Activated CD4-positive, alpha-beta memory T cell treated with anti-CD3 and anti-CD28 coated beads, Interleukin-2, amount 10 ng/mL, durations not matched to agents 7 days and 5 days (primary cell): ENCODE data around the gene SPTLC1. TPM values are rescaled to one million over a fixed set of nuclear protein-coding genes. Genes with fewer than 3 reads are reported as not detected.

Source experiments
- CTCF ChIA-PET: fragments of 350-600 bp; sonication (Branson Sonifier 250); formaldehyde crosslinking; loops from one replicate; lab custom pipeline; 2021; ENCODE audit warnings: antibody characterized with exemption, inconsistent platforms; lab: Charles Lee
- POLR2A ChIA-PET: fragments of 350-600 bp; sonication (Branson Sonifier 250); formaldehyde crosslinking; loops from one replicate; lab custom pipeline; 2021; ENCODE audit warnings: antibody characterized with exemption; lab: Charles Lee
- DNase-seq: peaks from one replicate; pipeline ENCODE4 v3.0.0-alpha.2; 2020
- H3K27ac Mint-ChIP-seq: one replicate; pipeline ENCODE4 v1.8.0; 2021; ENCODE audit warnings: mild to moderate bottlenecking, mixed read lengths
- H3K27me3 Mint-ChIP-seq: one replicate; pipeline ENCODE4 v1.8.0; 2021; ENCODE audit warnings: mixed read lengths
- H3K36me3 Mint-ChIP-seq: one replicate; pipeline ENCODE4 v1.8.0; 2021; ENCODE audit warnings: low read depth, mixed read lengths
- H3K4me1 Mint-ChIP-seq: one replicate; pipeline ENCODE4 v1.8.0; 2021; ENCODE audit warnings: mixed read lengths
- H3K4me3 Mint-ChIP-seq: one replicate; pipeline ENCODE4 v1.8.0; 2021; ENCODE audit warnings: mild to moderate bottlenecking, mixed read lengths
- H3K9me3 Mint-ChIP-seq: one replicate; pipeline ENCODE4 v1.8.0; 2021; ENCODE audit warnings: mixed read lengths
- total RNA-seq, 2 experiments: library from RNA; stranded (reverse); gene quantifications; one replicate each; pipeline ENCODE4 v1.2.3, GENCODE V29; 2021

Gene SPTLC1
- total RNA-seq, 2 experiments from 2014 or later = 55.1 to 60.9 TPM

DNA sequence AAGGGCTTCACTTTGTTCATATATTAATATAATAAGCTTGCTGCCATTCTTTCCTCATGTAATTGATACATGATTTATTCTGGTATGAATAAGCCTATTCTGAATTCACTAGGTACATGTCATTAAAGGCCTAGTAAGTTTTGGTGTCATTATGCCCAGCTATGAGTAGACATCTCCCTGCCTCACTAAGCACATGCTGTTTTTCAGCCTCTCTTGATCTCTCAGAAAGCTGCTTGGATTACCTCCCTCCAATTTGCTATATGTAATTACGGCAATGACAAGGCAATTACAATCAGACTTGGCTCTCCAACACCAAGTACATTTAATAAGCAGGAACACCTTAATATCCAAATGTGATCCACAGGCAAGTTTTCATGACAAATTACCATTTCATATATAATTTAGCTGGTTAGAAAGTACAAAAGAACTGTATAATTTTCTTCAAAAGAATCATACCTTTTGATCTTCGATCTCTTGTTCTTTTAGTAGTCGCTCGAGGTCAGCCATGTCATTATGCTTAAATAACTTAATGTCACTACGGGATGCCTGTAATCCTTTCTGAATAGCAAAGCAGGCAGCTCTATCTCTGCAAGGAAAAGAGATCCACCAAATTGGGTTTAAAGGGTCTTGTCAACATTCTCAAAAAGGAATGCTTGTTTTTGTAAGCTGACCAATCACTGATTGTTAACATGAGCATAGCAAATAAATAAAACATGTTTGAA is 56.3 kb downstream of the SPTLC1 start:
- no peak for DNase-seq
- Mint-ChIP-seq H3K27ac (no peak overlapping the region), H3K4me3 (no peak overlapping the region), H3K36me3 (peaks cover 85% of the 10 kb centered on the region), H3K4me1 (peaks cover 19% of the 10 kb centered on the region), H3K9me3 (peaks cover 16% of the 10 kb centered on the region), H3K27me3 (no peaks in the 10 kb centered on the region)
- ChIA-PET POLR2A (interaction anchor here (1.2 kb wide), 1 partner anchor 57 kb away, joined by 3 read pairs; no protein-coding TSS in a partner anchor), CTCF (interaction anchor here (0.6 kb wide), 1 partner anchor 41 kb away, joined by 3 read pairs; no protein-coding TSS in a partner anchor)

DNA sequence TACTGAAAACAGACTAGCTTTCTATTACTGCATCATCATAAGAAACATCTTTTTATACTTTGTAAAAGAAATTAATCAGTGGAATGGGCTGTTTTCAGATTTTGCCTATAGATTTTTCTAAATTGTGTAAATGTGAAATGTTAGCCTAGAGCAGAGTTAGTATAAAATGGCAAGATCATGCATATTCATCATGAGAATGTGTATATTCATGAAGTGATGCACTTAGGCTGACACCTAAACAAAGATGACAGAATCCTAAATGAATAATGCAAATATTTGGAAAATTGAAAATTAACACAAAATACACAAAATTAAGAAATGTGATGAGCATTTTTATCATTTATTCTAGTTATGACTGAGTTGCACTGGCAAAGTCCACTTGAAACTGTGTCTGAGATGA is 57.2 kb downstream of the SPTLC1 start:
- CTCF ChIA-PET = interaction anchor here (0.6 kb wide), 1 partner anchor 42 kb away, joined by 3 read pairs; no protein-coding TSS in a partner anchor
- Mint-ChIP-seq H3K27ac (no peak overlapping the region), H3K27me3 (no peaks in the 10 kb centered on the region), H3K36me3 (peaks cover 86% of the 10 kb centered on the region), H3K9me3 (peaks cover 15% of the 10 kb centered on the region), H3K4me3 (no peak overlapping the region), H3K4me1 (peaks cover 19% of the 10 kb centered on the region)
- DNase-seq = no peak
- POLR2A ChIA-PET = no interaction called here

DNA sequence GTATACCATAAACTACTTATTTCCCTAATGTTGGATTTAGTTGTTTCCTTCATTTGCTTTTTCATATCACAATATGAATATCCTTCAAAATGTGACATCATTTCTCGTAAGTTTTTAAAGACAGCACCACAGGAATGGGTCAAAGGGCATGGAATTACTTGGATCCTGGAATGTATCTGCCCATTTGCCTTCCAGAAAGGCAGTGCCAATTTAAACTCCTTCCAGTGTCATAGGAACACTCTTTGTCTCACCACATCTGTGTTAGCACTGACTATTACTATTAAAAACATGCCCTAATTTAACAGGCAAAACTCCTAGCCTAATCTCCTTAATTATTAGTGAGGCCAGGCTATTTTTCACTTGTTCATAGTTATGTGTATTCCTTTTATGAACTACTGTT is 58.0 kb downstream of the SPTLC1 start:
- H3K27ac Mint-ChIP-seq = peak overlapping the region; percentile 66
- peak overlapping the region; percentile 43 for H3K4me3 Mint-ChIP-seq
- no peak for DNase-seq
- ChIA-PET CTCF (interaction anchor here (1.3 kb wide), 1 partner anchor 323 kb away, joined by 3 read pairs; no protein-coding TSS in a partner anchor), POLR2A (no interaction called here)
- peaks cover 85% of the 10 kb centered on the region for H3K36me3 Mint-ChIP-seq
- peaks cover 18% of the 10 kb centered on the region for H3K4me1 Mint-ChIP-seq
- H3K9me3 Mint-ChIP-seq = peaks cover 9% of the 10 kb centered on the region
- no peaks in the 10 kb centered on the region for H3K27me3 Mint-ChIP-seq

DNA sequence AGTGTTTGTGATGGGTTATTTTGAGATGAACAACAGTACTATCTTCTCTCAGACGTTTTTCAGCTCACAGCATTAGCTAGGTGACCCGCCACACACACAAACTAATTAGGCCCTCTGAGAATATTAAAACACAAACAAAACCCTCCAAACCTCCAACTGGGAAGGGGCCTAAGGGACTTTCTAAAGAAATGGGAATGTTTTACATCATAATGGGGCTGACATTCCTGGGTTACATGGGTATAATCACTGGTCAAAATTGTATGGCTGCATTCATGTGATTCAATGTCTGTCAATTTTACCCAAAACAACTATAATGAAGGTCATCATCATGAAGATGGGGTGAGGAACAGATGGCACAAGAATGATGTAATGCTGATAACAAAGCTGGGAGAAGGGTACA is 59.6 kb downstream of the SPTLC1 start:
- ChIA-PET CTCF (interaction anchor here (1.3 kb wide), 1 partner anchor 322 kb away, joined by 3 read pairs; no protein-coding TSS in a partner anchor), POLR2A (interaction anchor here (1.0 kb wide), 1 partner anchor 14 kb away, joined by 3 read pairs; no protein-coding TSS in a partner anchor)
- H3K27me3 Mint-ChIP-seq = no peaks in the 10 kb centered on the region
- no peak for DNase-seq
- H3K9me3 Mint-ChIP-seq = no peaks in the 10 kb centered on the region
- peaks cover 84% of the 10 kb centered on the region for H3K36me3 Mint-ChIP-seq
- H3K4me3 Mint-ChIP-seq = no peak overlapping the region
- peaks cover 17% of the 10 kb centered on the region for H3K4me1 Mint-ChIP-seq
- H3K27ac Mint-ChIP-seq = no peak overlapping the region

DNA sequence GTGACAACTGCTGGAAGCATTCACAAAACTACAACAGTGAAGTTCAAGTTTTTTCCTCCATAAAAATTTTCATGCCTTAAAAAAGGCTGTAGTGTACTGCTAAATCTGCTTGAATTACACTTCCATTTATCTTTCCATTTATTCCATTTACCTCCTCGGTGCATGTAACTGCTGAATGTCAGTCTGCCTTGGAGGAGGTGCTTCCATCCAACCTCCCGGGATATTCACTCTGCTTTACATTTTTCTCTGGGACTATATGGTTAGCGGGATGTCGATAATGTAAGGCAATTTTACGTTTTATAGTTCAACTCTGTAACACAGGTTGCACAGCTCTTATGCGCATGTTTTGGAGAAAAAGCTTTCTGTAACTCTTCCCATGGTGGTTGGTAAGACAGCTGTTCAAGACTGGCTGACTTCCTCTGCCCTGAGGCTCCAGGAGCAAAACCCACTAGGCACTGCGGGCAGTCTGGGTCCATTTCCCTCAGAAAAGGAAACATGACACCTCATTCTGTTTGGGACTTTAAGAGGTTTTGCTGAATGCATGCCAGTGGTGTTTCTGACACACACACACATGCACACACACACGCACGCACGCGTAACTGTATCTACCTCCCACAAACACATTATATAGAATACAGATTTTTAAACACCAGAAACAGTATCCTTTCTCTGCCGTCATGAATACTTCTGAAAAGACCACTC is 66.1 kb downstream of the SPTLC1 start:
- CTCF ChIA-PET = no interaction called here
- H3K27me3 Mint-ChIP-seq = no peaks in the 10 kb centered on the region
- no peaks in the 10 kb centered on the region for H3K4me1 Mint-ChIP-seq
- H3K9me3 Mint-ChIP-seq = no peaks in the 10 kb centered on the region
- DNase-seq = no peak
- no peak overlapping the region for H3K27ac Mint-ChIP-seq
- POLR2A ChIA-PET = no interaction called here
- H3K36me3 Mint-ChIP-seq = peaks cover 91% of the 10 kb centered on the region
- no peak overlapping the region for H3K4me3 Mint-ChIP-seq

DNA sequence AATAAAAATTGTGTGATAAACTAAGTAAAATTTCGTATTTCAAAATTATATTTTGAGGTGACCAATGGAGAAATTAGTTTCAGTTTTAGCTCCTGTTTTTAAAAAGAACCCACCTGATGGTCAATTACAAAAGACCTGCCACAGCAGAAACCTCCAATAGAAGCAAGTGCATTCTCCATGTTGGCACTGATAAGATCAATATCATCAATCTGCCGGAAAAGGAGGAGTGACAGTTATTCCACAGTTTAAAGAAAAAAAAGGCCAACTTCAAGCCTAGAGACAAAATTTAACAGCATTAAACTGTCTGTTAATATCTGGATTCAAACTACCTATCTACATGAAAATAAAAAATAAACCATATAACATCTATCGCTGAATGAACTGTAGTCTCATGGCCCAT is 67.7 kb downstream of the SPTLC1 start:
- Mint-ChIP-seq H3K4me3 (no peak overlapping the region), H3K36me3 (peaks cover 91% of the 10 kb centered on the region), H3K27ac (no peak overlapping the region), H3K9me3 (peaks cover 10% of the 10 kb centered on the region), H3K4me1 (no peaks in the 10 kb centered on the region), H3K27me3 (no peaks in the 10 kb centered on the region)
- ChIA-PET POLR2A (no interaction called here), CTCF (no interaction called here)
- no peak for DNase-seq

DNA sequence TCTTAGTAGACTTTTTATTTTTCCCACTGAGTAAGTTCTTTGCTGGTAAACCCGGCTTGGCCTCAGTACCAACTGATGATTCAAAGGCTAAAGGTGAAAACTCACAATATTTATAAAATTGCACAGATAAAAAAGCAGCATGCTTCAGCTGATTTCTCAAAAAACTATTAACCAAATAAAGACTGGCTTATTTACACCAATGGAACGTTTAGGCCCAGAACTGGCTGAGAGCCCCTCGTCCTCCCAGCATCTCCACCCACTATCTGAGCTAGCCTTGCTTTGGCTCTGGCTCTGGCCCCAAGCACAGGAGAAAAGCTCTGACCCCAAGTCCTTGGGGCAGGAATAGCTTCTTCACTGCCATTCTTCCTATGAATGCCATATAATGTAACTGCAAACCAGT is 68.5 kb downstream of the SPTLC1 start:
- Mint-ChIP-seq H3K4me1 (no peaks in the 10 kb centered on the region), H3K4me3 (no peak overlapping the region), H3K27ac (no peak overlapping the region), H3K36me3 (peaks cover 92% of the 10 kb centered on the region), H3K9me3 (peaks cover 18% of the 10 kb centered on the region), H3K27me3 (no peaks in the 10 kb centered on the region)
- CTCF ChIA-PET = no interaction called here
- no peak for DNase-seq
- POLR2A ChIA-PET = no interaction called here

DNA sequence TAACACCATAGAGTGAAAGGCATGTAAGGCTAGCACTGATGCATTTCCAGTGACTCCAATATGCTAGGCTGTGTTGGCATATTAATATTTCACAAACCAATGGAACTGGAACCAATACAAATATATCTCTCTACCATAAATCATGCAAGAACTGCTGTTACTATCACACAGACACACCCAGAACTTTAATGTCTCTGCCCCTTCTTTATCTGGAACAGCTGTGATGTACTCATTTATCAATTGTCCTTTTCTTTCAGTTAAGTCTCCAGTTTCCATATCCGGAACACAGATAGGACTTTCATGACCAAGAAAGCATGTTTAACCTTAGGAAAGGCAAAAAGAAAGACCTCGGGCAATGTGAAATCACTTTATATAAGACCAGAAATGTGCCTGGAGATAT is 70.3 kb downstream of the SPTLC1 start:
- H3K9me3 Mint-ChIP-seq = peaks cover 19% of the 10 kb centered on the region
- no peaks in the 10 kb centered on the region for H3K4me1 Mint-ChIP-seq
- no peak for DNase-seq
- ChIA-PET CTCF (no interaction called here), POLR2A (no interaction called here)
- no peaks in the 10 kb centered on the region for H3K27me3 Mint-ChIP-seq
- peaks cover 85% of the 10 kb centered on the region for H3K36me3 Mint-ChIP-seq
- H3K4me3 Mint-ChIP-seq = no peak overlapping the region
- no peak overlapping the region for H3K27ac Mint-ChIP-seq

DNA sequence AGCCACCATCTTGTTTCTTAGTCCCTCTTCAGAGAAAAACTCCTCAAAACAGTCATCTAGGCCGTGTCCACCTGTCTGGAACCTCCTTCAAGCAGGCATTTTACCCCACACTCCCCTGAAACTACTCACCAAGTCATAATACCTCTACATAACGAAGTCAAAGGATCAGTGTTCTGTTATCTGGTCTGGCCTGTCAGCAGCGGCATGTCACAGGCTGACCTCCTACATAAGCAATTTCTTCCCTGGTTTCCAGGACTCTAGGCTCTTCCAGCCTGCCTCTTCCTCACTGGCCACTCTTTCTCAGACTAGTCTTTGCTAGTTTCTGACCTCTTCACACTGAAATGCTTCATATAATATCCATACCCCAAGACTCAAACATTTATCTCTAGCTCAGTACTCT is 72.2 kb downstream of the SPTLC1 start:
- DNase-seq = no peak
- H3K27ac Mint-ChIP-seq = no peak overlapping the region
- H3K36me3 Mint-ChIP-seq = peaks cover 75% of the 10 kb centered on the region
- ChIA-PET POLR2A (no interaction called here), CTCF (no interaction called here)
- H3K9me3 Mint-ChIP-seq = peaks cover 19% of the 10 kb centered on the region
- no peaks in the 10 kb centered on the region for H3K4me1 Mint-ChIP-seq
- no peak overlapping the region for H3K4me3 Mint-ChIP-seq
- H3K27me3 Mint-ChIP-seq = no peaks in the 10 kb centered on the region

DNA sequence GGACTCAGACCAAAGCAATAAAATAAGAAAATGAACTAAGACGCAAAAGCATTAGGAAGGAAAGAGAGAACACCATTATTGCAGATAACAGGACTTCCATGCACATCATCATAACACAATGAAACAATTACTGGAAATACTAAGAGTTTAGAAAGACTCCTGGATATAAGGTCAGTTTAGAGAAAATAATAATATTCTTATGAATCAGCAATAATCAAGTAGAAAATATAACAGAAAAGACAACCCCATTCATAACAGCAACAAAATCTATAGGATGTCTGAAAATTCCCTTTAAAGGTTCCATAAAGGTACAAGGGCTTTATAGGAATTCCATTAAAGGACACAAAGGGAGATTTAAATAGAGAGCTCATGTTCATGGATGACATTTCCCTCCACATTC is 73.0 kb downstream of the SPTLC1 start:
- no peaks in the 10 kb centered on the region for H3K4me1 Mint-ChIP-seq
- CTCF ChIA-PET = no interaction called here
- H3K9me3 Mint-ChIP-seq = peaks cover 19% of the 10 kb centered on the region
- no peaks in the 10 kb centered on the region for H3K27me3 Mint-ChIP-seq
- H3K27ac Mint-ChIP-seq = no peak overlapping the region
- POLR2A ChIA-PET = no interaction called here
- H3K36me3 Mint-ChIP-seq = peaks cover 75% of the 10 kb centered on the region
- H3K4me3 Mint-ChIP-seq = no peak overlapping the region
- DNase-seq = no peak

DNA sequence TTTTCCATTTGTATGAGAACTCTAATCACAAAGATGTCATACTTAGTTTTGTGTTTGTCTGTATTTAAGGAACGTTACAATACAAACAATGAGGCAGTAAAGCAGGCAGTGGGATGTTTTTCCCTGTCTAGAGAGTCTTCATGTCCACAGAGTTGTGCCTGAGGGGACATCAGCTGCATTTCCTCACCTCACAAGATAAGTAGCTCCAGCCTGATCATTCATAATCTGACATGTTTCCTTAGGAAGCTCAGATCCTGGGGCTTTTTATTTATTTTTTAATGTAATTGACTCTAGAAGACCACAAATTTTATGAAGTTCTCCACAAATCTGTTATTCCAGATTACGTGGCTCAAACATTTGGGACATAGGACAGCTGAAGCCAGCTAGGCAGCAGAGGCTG is 78.5 kb downstream of the SPTLC1 start:
- CTCF ChIA-PET = no interaction called here
- no peaks in the 10 kb centered on the region for H3K4me1 Mint-ChIP-seq
- no peaks in the 10 kb centered on the region for H3K27me3 Mint-ChIP-seq
- H3K9me3 Mint-ChIP-seq = peaks cover 2% of the 10 kb centered on the region
- no peak overlapping the region for H3K4me3 Mint-ChIP-seq
- no peak for DNase-seq
- H3K27ac Mint-ChIP-seq = no peak overlapping the region
- H3K36me3 Mint-ChIP-seq = peaks cover 56% of the 10 kb centered on the region
- POLR2A ChIA-PET = no interaction called here

DNA sequence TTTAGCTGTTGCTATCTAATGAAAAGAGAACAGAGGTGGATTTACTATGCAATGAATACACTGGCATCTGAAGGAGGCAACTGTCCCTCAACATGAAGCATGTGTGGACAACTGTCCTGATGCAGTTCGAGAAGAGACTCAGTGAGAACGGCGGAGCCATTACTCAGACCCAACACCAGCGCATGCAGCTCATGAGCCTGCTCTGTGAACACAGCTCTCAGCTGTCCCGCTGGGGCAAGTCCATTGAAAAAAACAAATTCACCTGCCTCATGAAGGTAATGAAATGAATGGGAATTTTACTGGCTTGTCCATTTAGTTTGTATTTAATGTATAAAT is 78.8 kb downstream of the SPTLC1 start:
- H3K36me3 Mint-ChIP-seq = peaks cover 54% of the 10 kb centered on the region
- DNase-seq = no peak
- H3K27me3 Mint-ChIP-seq = no peaks in the 10 kb centered on the region
- H3K4me3 Mint-ChIP-seq = no peak overlapping the region
- ChIA-PET POLR2A (no interaction called here), CTCF (no interaction called here)
- no peak overlapping the region for H3K27ac Mint-ChIP-seq
- H3K4me1 Mint-ChIP-seq = no peaks in the 10 kb centered on the region
- no peaks in the 10 kb centered on the region for H3K9me3 Mint-ChIP-seq

DNA sequence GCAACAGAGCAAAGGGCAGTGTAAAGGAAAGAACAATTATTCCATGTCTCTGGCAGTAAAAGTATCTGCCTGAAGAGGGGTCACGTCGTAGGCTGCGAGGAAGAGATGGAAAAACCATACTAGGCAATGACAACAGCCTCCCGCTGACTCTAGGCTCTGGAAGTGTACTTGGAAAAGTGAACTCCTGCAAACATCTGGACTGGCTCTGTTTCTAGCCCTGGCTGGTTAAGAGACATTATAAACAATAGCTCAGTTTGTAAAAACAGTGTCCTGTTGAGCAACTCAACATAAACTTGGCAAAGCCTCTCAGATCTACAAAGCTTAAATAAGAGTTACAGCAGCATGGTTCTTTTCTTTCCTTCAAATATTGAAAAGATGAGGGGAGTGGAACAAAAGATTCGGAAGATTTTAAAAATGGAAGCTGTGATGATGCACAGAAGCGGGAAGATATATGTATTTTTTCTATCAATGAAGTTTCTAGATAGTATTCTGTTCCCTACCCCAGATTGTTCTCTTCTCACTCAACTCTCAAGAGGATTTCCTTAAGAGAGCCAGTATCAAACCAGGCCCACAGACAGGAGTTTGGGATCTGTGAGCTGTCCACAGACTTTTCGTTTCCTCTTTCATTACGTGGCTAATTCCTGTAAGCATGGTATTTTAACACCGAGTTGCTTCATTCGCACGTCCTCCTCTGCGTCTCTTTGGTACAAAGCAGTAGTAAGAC is 79.4 kb downstream of the SPTLC1 start:
- ChIA-PET CTCF (no interaction called here), POLR2A (no interaction called here)
- Mint-ChIP-seq H3K36me3 (peaks cover 52% of the 10 kb centered on the region), H3K4me3 (no peak overlapping the region), H3K4me1 (no peaks in the 10 kb centered on the region), H3K9me3 (no peaks in the 10 kb centered on the region), H3K27ac (no peak overlapping the region), H3K27me3 (no peaks in the 10 kb centered on the region)
- DNase-seq = no peak
